ENCODE results near the gene ACAP2. TPM values are rescaled to one million over a fixed set of nuclear protein-coding genes. Genes with fewer than 3 reads are reported as not detected.
"Not testable (repeated sequence)": the region's sequence is repeated elsewhere in the genome, so short reads cannot be mapped to it uniquely, and the experiment has no call there.

ACAP2 gene
- total RNA-seq, 1 donor from 2014 or later = 60.3 TPM

- no peak overlapping the region for H3K4me3 ChIP-seq
- ATAC-seq = no peak
- no peak for DNase-seq
- H3K27ac ChIP-seq = no peak overlapping the region
- H3K36me3 ChIP-seq = no peaks in the 10 kb centered on the region
- H3K9me3 ChIP-seq = no peaks in the 10 kb centered on the region
- no peak for TF ChIP-seq CTCF (IDR thresholded peaks at IDR 0.05)
- no peaks in the 10 kb centered on the region for H3K4me1 ChIP-seq
- intact Hi-C loops (cut with DNase I) = no loop called here
- no peaks in the 10 kb centered on the region for H3K27me3 ChIP-seq
These were observed 25.0 kb upstream of the ACAP2 start for GRCh38 chr3:195467641-195468390.

GRCh38 chr3:195466251-195466650, 23.4 kb upstream of the ACAP2 start:
- no peak for ATAC-seq
- no peaks in the 10 kb centered on the region for H3K36me3 ChIP-seq
- H3K27ac ChIP-seq = no peak overlapping the region
- H3K4me1 ChIP-seq = no peaks in the 10 kb centered on the region
- no peak overlapping the region for H3K4me3 ChIP-seq
- no peaks in the 10 kb centered on the region for H3K9me3 ChIP-seq
- intact Hi-C loops (cut with DNase I) = no loop called here
- TF ChIP-seq CTCF (IDR thresholded peaks at IDR 0.05) = no peak
- no peak for DNase-seq
- no peaks in the 10 kb centered on the region for H3K27me3 ChIP-seq

- intact Hi-C loops (cut with DNase I); H3K27ac ChIP-seq; H3K27me3 ChIP-seq; H3K4me3 ChIP-seq; H3K36me3 ChIP-seq; ATAC-seq; H3K9me3 ChIP-seq; H3K4me1 ChIP-seq; DNase-seq: not testable (repeated sequence)
These were observed 20.1 kb upstream of the ACAP2 start for GRCh38 chr3:195462922-195463321.

GRCh38 chr3:195462308-195462610, 19.4 kb upstream of the ACAP2 start:
- no peak overlapping the region for H3K4me3 ChIP-seq
- H3K27ac ChIP-seq = no peak overlapping the region
- H3K9me3 ChIP-seq = no peaks in the 10 kb centered on the region
- no peaks in the 10 kb centered on the region for H3K27me3 ChIP-seq
- ATAC-seq (no peak), DNase-seq (no peak)
- intact Hi-C loops (cut with DNase I) = no loop called here
- peaks cover 5% of the 10 kb centered on the region for H3K4me1 ChIP-seq
- no peak for TF ChIP-seq CTCF (IDR thresholded peaks at IDR 0.05)
- H3K36me3 ChIP-seq = no peaks in the 10 kb centered on the region

- Histone ChIP-seq H3K4me1 (peaks cover 5% of the 10 kb centered on the region), H3K4me3 (no peak overlapping the region), H3K27ac (no peak overlapping the region), H3K36me3 (no peaks in the 10 kb centered on the region), H3K9me3 (no peaks in the 10 kb centered on the region), H3K27me3 (no peaks in the 10 kb centered on the region)
- intact Hi-C loops (cut with DNase I) = no loop called here
- TF ChIP-seq CTCF (IDR thresholded peaks at IDR 0.05) = no peak
- DNase-seq (no peak), ATAC-seq (no peak)
These were observed 18.9 kb upstream of the ACAP2 start for GRCh38 chr3:195461594-195462307.

- H3K9me3 ChIP-seq = no peaks in the 10 kb centered on the region
- no peak for ATAC-seq
- H3K27me3 ChIP-seq = no peaks in the 10 kb centered on the region
- H3K4me3 ChIP-seq = no peak overlapping the region
- no peak for TF ChIP-seq CTCF (IDR thresholded peaks at IDR 0.05)
- H3K4me1 ChIP-seq = peaks cover 5% of the 10 kb centered on the region
- no peak overlapping the region for H3K27ac ChIP-seq
- no peak for DNase-seq
- intact Hi-C loops (cut with DNase I) = no loop called here
- H3K36me3 ChIP-seq = no peaks in the 10 kb centered on the region
These were observed 17.4 kb upstream of the ACAP2 start for GRCh38 chr3:195460091-195460713.
